Liver (tissue), 9 donors: Measurements from ENCODE around the gene MRPL41. TPM values are rescaled to one million over a fixed set of nuclear protein-coding genes. Genes with fewer than 3 reads are reported as not detected.

Source experiments
- DNase-seq: peaks from one replicate; pipeline ENCODE4 v3.0.0-alpha.2; 2017; ENCODE audit warnings: low spot score
- H3K27ac ChIP-seq, 2 donors: one replicate each; pipeline ENCODE4 v1.7.0; 2013; ENCODE audit warnings: inconsistent platforms in 2 of 2, low read length in 2 of 2, control low read depth in 1 of 2, low read depth in 1 of 2, mild to moderate bottlenecking in 1 of 2
- H3K27me3 ChIP-seq, 4 donors: one replicate each; pipeline versions ENCODE4 v1.6.1 to v1.7.0; 2013; ENCODE audit warnings: low read length in 3 of 4, inconsistent platforms in 1 of 4, mild to moderate bottlenecking in 1 of 4, moderate library complexity in 1 of 4; ENCODE audit not compliant: control insufficient read depth in 4 of 4, insufficient read depth in 4 of 4
- H3K36me3 ChIP-seq, 4 donors: one replicate each; pipeline versions ENCODE4 v1.6.1 to v1.7.0; 2013; ENCODE audit warnings: low read length in 3 of 4, mild to moderate bottlenecking in 3 of 4, low read depth in 1 of 4, moderate library complexity in 1 of 4; ENCODE audit not compliant: control insufficient read depth in 4 of 4, insufficient read depth in 3 of 4
- H3K4me1 ChIP-seq, 4 donors: one replicate each; pipeline versions ENCODE4 v1.6.1 to v1.7.0; 2013; ENCODE audit warnings: low read length in 3 of 4, mild to moderate bottlenecking in 3 of 4, moderate library complexity in 1 of 4; ENCODE audit not compliant: control insufficient read depth in 4 of 4, insufficient read depth in 4 of 4
- H3K4me3 ChIP-seq, 3 donors: one replicate each; pipeline versions ENCODE4 v1.6.1 to v1.7.0; 2013; ENCODE audit warnings: low read length in 3 of 3, control low read depth in 1 of 3, low read depth in 1 of 3, mild to moderate bottlenecking in 1 of 3
- H3K9ac ChIP-seq, 2 donors: one replicate each; pipeline ENCODE4 v1.7.0; 2013; ENCODE audit warnings: low read length in 2 of 2, mild to moderate bottlenecking in 2 of 2, moderate library complexity in 2 of 2, control low read depth in 1 of 2, low read depth in 1 of 2
- H3K9me3 ChIP-seq, 4 donors: one replicate each; pipeline versions ENCODE4 v1.6.1 to v1.7.0; 2013; ENCODE audit warnings: low read length in 3 of 4; ENCODE audit not compliant: control insufficient read depth in 4 of 4
- ATF3 ChIP-seq: IDR thresholded peaks from 2 replicates; pipeline ENCODE4 v1.6.1; 2016; ENCODE audit warnings: antibody characterized with exemption
- CTCF ChIP-seq: fragments of 150-350 bp; IDR thresholded peaks from 2 replicates; pipeline ENCODE4 v1.5.1; 2017; ENCODE audit warnings: improper control_type of control experiment, low read depth, low read length; ENCODE audit not compliant: missing input control
- EGR1 ChIP-seq, 2 donors: IDR thresholded peaks; 2 replicates each; pipeline ENCODE4 v1.6.1; 2016 to 2018; ENCODE audit warnings: antibody characterized with exemption in 2 of 2, low read depth in 2 of 2
- FOXA1 ChIP-seq: IDR thresholded peaks from 2 replicates; pipeline ENCODE4 v1.6.1; 2016; ENCODE audit warnings: antibody characterized with exemption
- FOXA2 ChIP-seq: IDR thresholded peaks from 2 replicates; pipeline ENCODE4 v1.6.1; 2016; ENCODE audit warnings: antibody characterized with exemption
- GABPA ChIP-seq, 2 donors: IDR thresholded peaks in 1 of 2; conservative IDR thresholded peaks in 1 of 2; 2 replicates each; pipeline ENCODE4 v1.6.1; 2016; ENCODE audit warnings: antibody characterized with exemption in 2 of 2, mild to moderate bottlenecking in 1 of 2, moderate library complexity in 1 of 2
- HNF4A ChIP-seq, 2 donors: conservative IDR thresholded peaks; 2 replicates each; pipeline ENCODE4 v1.6.1; 2016; ENCODE audit warnings: antibody characterized with exemption in 2 of 2, mild to moderate bottlenecking in 2 of 2
- JUND ChIP-seq, 2 donors: IDR thresholded peaks; 2 replicates each; pipeline ENCODE4 v1.6.1; 2016; ENCODE audit warnings: antibody characterized with exemption in 2 of 2
- MAX ChIP-seq: IDR thresholded peaks from 2 replicates; pipeline ENCODE4 v1.6.1; 2016; ENCODE audit warnings: antibody characterized with exemption
- NR2F2 ChIP-seq: IDR thresholded peaks from 2 replicates; pipeline ENCODE4 v1.6.1; 2016; ENCODE audit warnings: antibody characterized with exemption
- RAD21 ChIP-seq, 2 donors: IDR thresholded peaks; 2 replicates each; pipeline ENCODE4 v1.6.1; 2016; ENCODE audit warnings: antibody characterized with exemption in 2 of 2, mild to moderate bottlenecking in 2 of 2
- REST ChIP-seq: IDR thresholded peaks from 2 replicates; pipeline ENCODE4 v1.6.1; 2016; ENCODE audit warnings: antibody characterized with exemption, mild to moderate bottlenecking
- RXRA ChIP-seq, 2 donors: IDR thresholded peaks; 2 replicates each; pipeline ENCODE4 v1.6.1; 2017 to 2018; ENCODE audit warnings: antibody characterized with exemption in 2 of 2, mild to moderate bottlenecking in 1 of 2
- SP1 ChIP-seq: IDR thresholded peaks from 2 replicates; pipeline ENCODE4 v1.6.1; 2018; ENCODE audit warnings: antibody characterized with exemption, mild to moderate bottlenecking
- YY1 ChIP-seq: IDR thresholded peaks from 2 replicates; pipeline ENCODE4 v1.6.1; 2016; ENCODE audit warnings: antibody characterized with exemption, mild to moderate bottlenecking
- WGBS: extraction: QIAGEN DNeasy Blood & Tissue Kit; methylation state at CpG from one replicate; pipeline ENCODE4 v1.1.7; 2013; 5-methylcytosine and 5-hydroxymethylcytosine counted together
- polyA plus RNA-seq, 2 donors: library from polyadenylated mRNA; stranded (reverse) in 1 of 2; unstranded in 1 of 2; fragments of 200-250 nt in 1 of 2; fragments of >200 nt in 1 of 2; fragmentation: Nextera tagmentation in 1 of 2; extraction: Ambion mirVana in 1 of 2; gene quantifications; one replicate each; pipeline versions ENCODE4 v1.2.1 to v1.2.3, GENCODE V29; 2013 to 2015
- total RNA-seq, 2 donors: library from RNA; depleted of rRNA; stranded (reverse); fragments of >200 nt; gene quantifications; one replicate each; pipeline ENCODE4 v1.2.3, GENCODE V29; 2014
- donor health status: healthy.
- donor health status: healthy.
- donor health status: healthy.
- donor health status: healthy.
- donor health status: healthy.

MRPL41 gene
- 10 to 100 TPM; 31.7 to 34.4 TPM for total RNA-seq
- polyA plus RNA-seq = 100 to 1,000 TPM in 1 of 2 donors, 10 to 100 TPM in 1; 64.3 to 120 TPM

GRCh38 chr9:137551264-137552021 lies at the start of gene MRPL41:
TSS of gene MRPL41 (plus strand) at chr9:137551879. CDS start at chr9:137552082, 203 bp downstream.
- H3K9me3 ChIP-seq = no peaks in the 10 kb centered on the region
- peak within 1 kb of the TSS; percentile 19 to 81 for H3K9ac ChIP-seq
- peaks cover 11 to 54% (median 26%) of the 10 kb centered on the region in 4 donors for H3K4me1 ChIP-seq
- H3K36me3 ChIP-seq = peaks cover 0 to 19% (median 6%) of the 10 kb centered on the region in 4 donors
- WGBS = under 1% methylated on average over 106 of the region's 106 CpGs
- peak; percentile 91 for DNase-seq
- H3K27ac ChIP-seq = peak within 1 kb of the TSS; percentile 68 to 75
- H3K27me3 ChIP-seq = no peaks in the 10 kb centered on the region
- peak within 1 kb of the TSS; percentile 73 to 94 (median 92) for H3K4me3 ChIP-seq
- TF ChIP-seq RAD21 (IDR thresholded peaks at IDR 0.05) (peak in 1 of 2 donors; percentile 15), SP1 (peak; percentile 60), CTCF (peak; percentile 36), GABPA (IDR thresholded peaks at IDR 0.05 in 1 of 2, conservative IDR thresholded peaks at IDR 0.05 in 1 of 2) (peak in 1 of 2 donors; percentile 31), NR2F2 (no peak), MAX (no peak)

GRCh38 chr9:137502008-137502911 lies 49.4 kb upstream of the MRPL41 start:
- peaks cover 0 to 23% (median 2%) of the 10 kb centered on the region in 4 donors for H3K36me3 ChIP-seq
- H3K4me3 ChIP-seq = no peak overlapping the region
- DNase-seq = no peak
- H3K27ac ChIP-seq = no peak overlapping the region
- no peaks in the 10 kb centered on the region for H3K4me1 ChIP-seq
- no peak overlapping the region for H3K9ac ChIP-seq
- TF ChIP-seq HNF4A (conservative IDR thresholded peaks at IDR 0.05) = no peak
- TF ChIP-seq ATF3 = no peak
- TF ChIP-seq EGR1 (IDR thresholded peaks at IDR 0.05; ENCODE audit: low read depth in 2 of 2) = no peak
- no peak for TF ChIP-seq SP1
- TF ChIP-seq JUND (IDR thresholded peaks at IDR 0.05) = no peak
- no peak for TF ChIP-seq REST
- no peak for TF ChIP-seq RXRA (IDR thresholded peaks at IDR 0.05)
- TF ChIP-seq YY1 = no peak
- TF ChIP-seq FOXA1 = no peak
- no peak for TF ChIP-seq NR2F2
- TF ChIP-seq FOXA2 = no peak
- no peaks in the 10 kb centered on the region for H3K9me3 ChIP-seq
- no peaks in the 10 kb centered on the region for H3K27me3 ChIP-seq
- WGBS = 88% methylated on average over 36 of the region's 36 CpGs
